WERI-Rb-1 (cell line): ENCODE measurements around the gene SBNO1.

ENCODE experiments used
- DNase-seq: peaks from one replicate; pipeline ENCODE4 v3.0.0-alpha.2; 2020
- H3K27ac ChIP-seq: fragments of 250-450 bp; sonication (Bioruptor Pico); 2 replicates; pipeline ENCODE4 v1.5.1; 2020; ENCODE audit warnings: mild to moderate bottlenecking, moderate library complexity
- H3K27me3 ChIP-seq: fragments of 250-450 bp; sonication (Bioruptor Pico); 2 replicates; pipeline ENCODE4 v1.5.1; 2021; ENCODE audit warnings: mild to moderate bottlenecking, low read depth, moderate library complexity; ENCODE audit not compliant: insufficient read depth, severe bottlenecking
- H3K36me3 ChIP-seq: fragments of 250-450 bp; sonication (Bioruptor Pico); 2 replicates; pipeline ENCODE4 v1.5.1; 2020; ENCODE audit warnings: mild to moderate bottlenecking, moderate library complexity
- H3K4me3 ChIP-seq: 2 replicates; pipeline ENCODE4 v1.5.1; 2011; ENCODE audit warnings: low read depth, mild to moderate bottlenecking, control low read depth, low read length
- H3K9me3 ChIP-seq: fragments of 250-450 bp; sonication (Bioruptor Pico); 2 replicates; pipeline ENCODE4 v1.5.1; 2021; ENCODE audit warnings: mild to moderate bottlenecking, moderate library complexity; ENCODE audit not compliant: severe bottlenecking
- CTCF ChIP-seq: IDR thresholded peaks from 2 replicates; pipeline ENCODE4 v1.5.1; 2011; ENCODE audit warnings: low read depth, mild to moderate bottlenecking, control low read depth, inconsistent platforms, low read length

SBNO1 gene

GRCh38 chr12:123306200-123306599, 58.4 kb downstream of the SBNO1 start:
- Histone ChIP-seq H3K9me3 (no peaks in the 10 kb centered on the region), H3K27me3 (no peaks in the 10 kb centered on the region), H3K4me3 (no peak overlapping the region), H3K36me3 (peaks cover 95% of the 10 kb centered on the region), H3K27ac (no peak overlapping the region)
- no peak for DNase-seq
- TF ChIP-seq CTCF, result no peak

- Histone ChIP-seq H3K4me3 (no peak overlapping the region), H3K27ac (no peak overlapping the region), H3K9me3 (no peaks in the 10 kb centered on the region), H3K36me3 (peaks cover 93% of the 10 kb centered on the region), H3K27me3 (no peaks in the 10 kb centered on the region)
- no peak for DNase-seq
- TF ChIP-seq CTCF, result no peak
These were observed 59.5 kb downstream of the SBNO1 start for GRCh38 chr12:123305136-123305535.

- Histone ChIP-seq H3K27ac (no peak overlapping the region), H3K27me3 (no peaks in the 10 kb centered on the region), H3K36me3 (peaks cover 52% of the 10 kb centered on the region), H3K4me3 (no peak overlapping the region), H3K9me3 (no peaks in the 10 kb centered on the region)
- no peak for DNase-seq
- TF ChIP-seq CTCF, result no peak
These were observed 71.4 kb downstream of the SBNO1 start for GRCh38 chr12:123293178-123293760.

DNA sequence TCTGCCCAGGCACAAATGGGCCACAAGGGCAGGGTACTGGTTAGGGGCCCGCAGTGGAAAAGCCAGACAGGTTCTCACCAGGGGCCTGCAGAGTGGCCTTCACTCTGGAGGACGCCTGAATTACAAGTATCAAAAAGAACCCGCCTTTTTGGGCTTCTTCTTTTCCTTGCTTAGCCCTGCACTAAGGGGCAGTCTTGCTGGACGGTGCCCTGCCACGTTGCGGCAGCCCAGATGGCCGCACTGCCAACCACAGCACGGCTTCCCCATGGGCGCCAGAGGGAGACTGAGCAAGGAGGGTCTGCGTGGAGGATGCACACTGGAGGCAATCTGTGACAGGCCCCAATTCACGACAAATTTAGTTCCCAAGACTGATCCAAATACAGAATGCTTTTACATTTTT, 74.7 kb downstream of the SBNO1 start:
- H3K27ac ChIP-seq, result no peak overlapping the region
- H3K36me3 ChIP-seq, result peaks cover 25% of the 10 kb centered on the region
- no peak for TF ChIP-seq CTCF
- H3K4me3 ChIP-seq, result no peak overlapping the region
- no peak for DNase-seq
- H3K27me3 ChIP-seq, result no peaks in the 10 kb centered on the region
- no peaks in the 10 kb centered on the region for H3K9me3 ChIP-seq

DNA sequence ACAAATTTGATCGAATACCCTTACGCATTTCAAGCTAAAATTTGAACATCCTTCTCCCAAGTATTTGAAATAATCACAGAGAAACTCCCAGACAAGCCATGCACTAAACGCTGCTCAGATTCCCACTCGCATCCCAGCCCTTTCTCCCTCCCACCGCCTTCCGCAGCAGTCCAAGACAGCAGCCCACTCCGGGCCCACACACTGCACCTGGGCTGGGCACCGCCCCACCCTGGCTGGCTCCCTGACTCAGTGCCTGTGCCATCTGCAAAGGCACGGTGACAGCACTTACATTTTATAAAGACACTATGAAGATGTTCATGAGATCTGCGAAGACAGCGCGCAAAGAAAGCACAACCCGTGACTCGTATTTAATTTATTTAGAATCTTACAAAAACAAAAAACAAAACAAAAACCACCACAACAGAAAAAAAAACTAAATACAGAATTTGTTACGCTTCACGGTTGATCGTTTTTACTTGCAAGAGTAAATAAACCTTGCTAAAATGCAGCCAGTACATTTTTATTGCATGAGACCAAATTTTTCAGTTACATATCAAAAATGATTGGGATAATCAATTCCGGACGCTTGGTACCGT, 75.8 kb downstream of the SBNO1 start:
- Histone ChIP-seq H3K36me3 (peaks cover 18% of the 10 kb centered on the region), H3K4me3 (no peak overlapping the region), H3K27ac (no peak overlapping the region), H3K9me3 (no peaks in the 10 kb centered on the region), H3K27me3 (no peaks in the 10 kb centered on the region)
- no peak for TF ChIP-seq CTCF
- DNase-seq, result no peak
